Astrocyte of the cerebellum (primary cell): Measurements from ENCODE around the gene HP1BP3.
A peak's percentile ranks its signal among the peaks of the same experiment; 100 is the strongest.

ENCODE experiments used
- DNase-seq: peaks from one replicate; pipeline ENCODE4 v3.0.0-alpha.2; 2011; ENCODE audit warnings: low read depth
- H3K4me3 ChIP-seq: 2 replicates; pipeline ENCODE4 v1.5.1; 2011; ENCODE audit warnings: mild to moderate bottlenecking, low read depth, low read length, moderate library complexity
- in situ Hi-C: cut with HindIII; loops from 2 replicates; pipeline ENCODE4 v1.10.0; 2017; ENCODE audit warnings: low sequenced_read_pairs
- TF ChIP-seq, protein P1 (sequence below): IDR thresholded peaks from 2 replicates; pipeline ENCODE4 v1.5.1; 2012; ENCODE audit warnings: low read length, low read depth, moderate library complexity, mild to moderate bottlenecking; ENCODE audit errors: missing control alignments

Gene HP1BP3

GRCh38 chr1:20787029-20787839 is at the start of gene HP1BP3:
Gene HP1BP3 (minus strand): TSS chr1:20787307. CDS start chr1:20780440, 6,867 bp downstream.
- in situ Hi-C loops = no loop called here
- TF ChIP-seq, protein P1, sequence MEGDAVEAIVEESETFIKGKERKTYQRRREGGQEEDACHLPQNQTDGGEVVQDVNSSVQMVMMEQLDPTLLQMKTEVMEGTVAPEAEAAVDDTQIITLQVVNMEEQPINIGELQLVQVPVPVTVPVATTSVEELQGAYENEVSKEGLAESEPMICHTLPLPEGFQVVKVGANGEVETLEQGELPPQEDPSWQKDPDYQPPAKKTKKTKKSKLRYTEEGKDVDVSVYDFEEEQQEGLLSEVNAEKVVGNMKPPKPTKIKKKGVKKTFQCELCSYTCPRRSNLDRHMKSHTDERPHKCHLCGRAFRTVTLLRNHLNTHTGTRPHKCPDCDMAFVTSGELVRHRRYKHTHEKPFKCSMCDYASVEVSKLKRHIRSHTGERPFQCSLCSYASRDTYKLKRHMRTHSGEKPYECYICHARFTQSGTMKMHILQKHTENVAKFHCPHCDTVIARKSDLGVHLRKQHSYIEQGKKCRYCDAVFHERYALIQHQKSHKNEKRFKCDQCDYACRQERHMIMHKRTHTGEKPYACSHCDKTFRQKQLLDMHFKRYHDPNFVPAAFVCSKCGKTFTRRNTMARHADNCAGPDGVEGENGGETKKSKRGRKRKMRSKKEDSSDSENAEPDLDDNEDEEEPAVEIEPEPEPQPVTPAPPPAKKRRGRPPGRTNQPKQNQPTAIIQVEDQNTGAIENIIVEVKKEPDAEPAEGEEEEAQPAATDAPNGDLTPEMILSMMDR = no peak

GRCh38 chr1:20836230-20836629 is 49.1 kb upstream of the HP1BP3 start:
- TF ChIP-seq, protein P1 = no peak
- DNase-seq = no peak
- in situ Hi-C loops = no loop called here
- H3K4me3 ChIP-seq = no peak overlapping the region

More at GRCh38 chr1:20787029-20787839, at the start of gene HP1BP3:
- peak; percentile 44 for DNase-seq
- peak within 1 kb of the TSS; percentile 94 for H3K4me3 ChIP-seq

DNA sequence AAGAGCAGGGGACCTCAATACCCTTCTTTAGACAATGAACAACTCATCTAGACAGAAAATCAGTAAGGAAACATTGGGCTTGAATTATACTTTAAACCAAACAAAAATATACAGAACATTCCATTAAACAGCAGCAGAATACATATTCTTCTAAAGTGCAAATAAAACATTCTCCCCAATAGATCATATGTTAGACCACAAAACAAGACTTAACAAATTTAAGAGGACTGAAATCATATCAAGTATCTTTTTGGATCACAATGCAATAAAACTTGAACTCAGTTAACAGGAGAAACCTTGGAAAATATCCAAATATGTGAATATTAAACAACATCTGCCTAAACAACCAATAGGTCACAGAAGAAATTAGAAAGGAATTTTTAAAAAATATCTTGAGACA is 47.7 kb upstream of the HP1BP3 start:
- TF ChIP-seq, protein P1 = no peak
- no peak for DNase-seq
- in situ Hi-C loops = no loop called here
- no peak overlapping the region for H3K4me3 ChIP-seq

DNA sequence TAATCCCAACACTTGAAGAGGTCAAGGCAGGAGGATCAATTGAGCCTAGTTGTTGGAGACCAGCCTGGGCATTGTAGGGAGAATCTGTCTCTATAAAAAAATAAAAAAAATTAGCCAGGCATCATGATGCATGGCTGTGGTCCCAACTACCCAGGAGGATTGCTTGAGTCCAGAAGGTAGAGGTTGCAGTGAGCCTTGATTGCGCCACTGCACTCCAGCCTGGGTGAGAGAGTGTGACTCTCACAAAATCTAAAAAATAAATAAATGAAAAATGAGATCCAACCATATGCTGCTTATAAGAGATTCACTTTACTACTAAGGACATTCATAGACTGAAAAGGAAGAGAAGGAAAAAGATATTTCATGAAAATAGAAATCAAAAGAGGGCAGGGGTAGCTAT is 47.1 kb upstream of the HP1BP3 start:
- in situ Hi-C loops = no loop called here
- H3K4me3 ChIP-seq = no peak overlapping the region
- no peak for DNase-seq
- TF ChIP-seq, protein P1 = no peak

GRCh38 chr1:20830378-20830777 is 43.3 kb upstream of the HP1BP3 start:
- in situ Hi-C loops = no loop called here
- TF ChIP-seq, protein P1 = no peak
- no peak for DNase-seq
- H3K4me3 ChIP-seq = no peak overlapping the region

- in situ Hi-C loops = no loop called here
- no peak for DNase-seq
- H3K4me3 ChIP-seq = no peak overlapping the region
- TF ChIP-seq, protein P1 = no peak
These were observed 42.8 kb upstream of the HP1BP3 start for GRCh38 chr1:20829946-20830345.
